Neural progenitor cell (in vitro differentiated cells): ENCODE measurements around the gene CHST4. TPM values are rescaled to one million over a fixed set of nuclear protein-coding genes. Genes with fewer than 3 reads are reported as not detected.
"Not testable (repeated sequence)": the region's sequence is repeated elsewhere in the genome, so short reads cannot be mapped to it uniquely, and the experiment has no call there.

Source experiments
- DNase-seq: peaks from one replicate; pipeline ENCODE4 v3.0.0-alpha.2; 2016; ENCODE audit warnings: low spot score
- H2AFZ ChIP-seq: fragments of 200-600 bp; sonication (generic); replicated peaks from 2 replicates; pipeline ENCODE4 v1.6.1; 2016; ENCODE audit warnings: antibody characterized with exemption
- H3F3A ChIP-seq: fragments of 200-600 bp; sonication (generic); 2 replicates; pipeline ENCODE4 v1.6.1; 2016; ENCODE audit warnings: antibody characterized with exemption, low read depth
- H3K27ac ChIP-seq: fragments of 200-600 bp; sonication (generic); 2 replicates; pipeline ENCODE4 v1.5.1; 2016; ENCODE audit warnings: mild to moderate bottlenecking
- H3K27me3 ChIP-seq: fragments of 200-600 bp; sonication (generic); 2 replicates; pipeline ENCODE4 v1.6.1; 2016; ENCODE audit warnings: mild to moderate bottlenecking, moderate library complexity
- H3K36me3 ChIP-seq: fragments of 200-600 bp; sonication (generic); 2 replicates; pipeline ENCODE4 v1.5.1; 2016
- H3K4me1 ChIP-seq: fragments of 200-600 bp; sonication (generic); 2 replicates; pipeline ENCODE4 v1.6.1; 2016; ENCODE audit warnings: mixed run types
- H3K4me2 ChIP-seq: fragments of 200-600 bp; sonication (generic); 2 replicates; pipeline ENCODE4 v1.6.1; 2016
- H3K4me3 ChIP-seq: fragments of 200-600 bp; sonication (generic); 2 replicates; pipeline ENCODE4 v1.5.1; 2016
- H3K79me2 ChIP-seq: fragments of 200-600 bp; sonication (generic); 2 replicates; pipeline ENCODE4 v1.6.1; 2016; ENCODE audit warnings: low read depth
- H3K9ac ChIP-seq: fragments of 200-600 bp; sonication (generic); 2 replicates; pipeline ENCODE4 v1.6.1; 2016
- H3K9me3 ChIP-seq: fragments of 200-600 bp; sonication (generic); 2 replicates; pipeline ENCODE4 v1.5.1; 2016; ENCODE audit warnings: low read depth
- H4K20me1 ChIP-seq: fragments of 200-600 bp; sonication (generic); 2 replicates; pipeline ENCODE4 v1.6.1; 2016; ENCODE audit warnings: low read depth
- H3K27ac Mint-ChIP-seq: 3 replicates; pipeline ENCODE4 v1.8.0; 2021; ENCODE audit warnings: mixed read lengths
- H3K27me3 Mint-ChIP-seq: 2 replicates; pipeline ENCODE4 v1.8.0; 2022; ENCODE audit warnings: low read depth, mild to moderate bottlenecking, inconsistent platforms, moderate library complexity, mixed read lengths; ENCODE audit not compliant: insufficient read depth
- H3K36me3 Mint-ChIP-seq: 3 replicates; pipeline ENCODE4 v1.8.0; 2021; ENCODE audit warnings: mixed read lengths
- H3K4me1 Mint-ChIP-seq: 3 replicates; pipeline ENCODE4 v1.8.0; 2021; ENCODE audit warnings: mixed read lengths
- H3K4me3 Mint-ChIP-seq: 3 replicates; pipeline ENCODE4 v1.8.0; 2021; ENCODE audit warnings: mild to moderate bottlenecking, moderate library complexity, mixed read lengths
- H3K9me3 Mint-ChIP-seq: 3 replicates; pipeline ENCODE4 v1.8.0; 2020; ENCODE audit warnings: mixed read lengths
- EZH2 ChIP-seq: fragments of 200-600 bp; sonication (generic); IDR thresholded peaks from 2 replicates; pipeline ENCODE4 v1.6.1; 2017; ENCODE audit warnings: antibody characterized with exemption, mild to moderate bottlenecking, moderate library complexity
- EZH2phosphoT487 ChIP-seq: fragments of 200-600 bp; sonication (generic); IDR thresholded peaks from 2 replicates; pipeline ENCODE4 v1.6.1; 2017; ENCODE audit warnings: antibody characterized with exemption
- total RNA-seq: library from RNA; depleted of rRNA; stranded (reverse); fragments of >200 nt; gene quantifications from 2 replicates; pipeline ENCODE4 v1.2.3, GENCODE V29; 2015; ENCODE audit warnings: low replicate concordance
- TF ChIP-seq, protein P1 (sequence below): fragments of 200-600 bp; sonication (generic); IDR thresholded peaks from 2 replicates; pipeline ENCODE4 v1.5.1; 2017; ENCODE audit warnings: antibody characterized with exemption, mild to moderate bottlenecking

The CHST4 gene
- total RNA-seq, 1 donor from 2014 or later: not detected

DNA sequence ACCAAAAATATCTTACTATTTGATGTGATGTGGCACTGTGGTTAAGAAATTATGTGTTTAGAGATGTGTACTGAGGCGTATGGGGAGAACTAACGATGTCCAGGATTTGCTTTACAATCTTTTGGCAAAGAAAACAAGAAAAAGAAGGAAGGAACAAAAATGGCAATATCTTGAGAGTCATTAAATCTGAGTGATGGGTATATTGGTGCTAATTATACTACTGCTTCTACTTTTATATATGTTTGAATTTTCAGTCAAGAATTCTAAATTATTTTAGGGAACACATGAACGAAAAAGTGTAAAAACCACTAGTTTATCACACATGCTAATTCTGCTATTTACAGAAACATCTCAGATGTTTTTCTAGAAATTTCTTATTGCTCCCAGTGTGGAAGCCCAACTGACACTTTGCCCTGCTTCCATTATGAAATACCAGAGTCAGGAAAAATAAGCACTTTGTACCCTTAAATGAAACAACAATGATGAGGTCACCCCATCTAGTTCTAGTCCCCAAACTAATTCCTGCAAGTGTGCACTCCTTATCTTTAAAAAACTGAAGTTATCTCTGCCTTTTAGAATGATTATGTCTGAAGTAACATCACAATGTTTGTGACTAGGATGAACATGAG lies 31.8 kb downstream of the CHST4 start:
- H3K27me3 ChIP-seq: peaks cover 16% of the 10 kb centered on the region
- H3K4me3 ChIP-seq: no peak overlapping the region
- Mint-ChIP-seq H3K27me3 (peaks cover 2% of the 10 kb centered on the region), H3K4me3 (no peak overlapping the region), H3K9me3 (peaks cover 15% of the 10 kb centered on the region), H3K27ac (no peak overlapping the region), H3K36me3 (peaks cover 4% of the 10 kb centered on the region), H3K4me1 (no peaks in the 10 kb centered on the region)
- no peak overlapping the region for H3K9ac ChIP-seq
- no peak overlapping the region for H3K4me2 ChIP-seq
- H3K79me2 ChIP-seq: no peaks in the 10 kb centered on the region
- no peaks in the 10 kb centered on the region for H3K9me3 ChIP-seq
- no peak for DNase-seq
- no peak for TF ChIP-seq EZH2phosphoT487
- TF ChIP-seq EZH2: no peak
- TF ChIP-seq, protein P1, sequence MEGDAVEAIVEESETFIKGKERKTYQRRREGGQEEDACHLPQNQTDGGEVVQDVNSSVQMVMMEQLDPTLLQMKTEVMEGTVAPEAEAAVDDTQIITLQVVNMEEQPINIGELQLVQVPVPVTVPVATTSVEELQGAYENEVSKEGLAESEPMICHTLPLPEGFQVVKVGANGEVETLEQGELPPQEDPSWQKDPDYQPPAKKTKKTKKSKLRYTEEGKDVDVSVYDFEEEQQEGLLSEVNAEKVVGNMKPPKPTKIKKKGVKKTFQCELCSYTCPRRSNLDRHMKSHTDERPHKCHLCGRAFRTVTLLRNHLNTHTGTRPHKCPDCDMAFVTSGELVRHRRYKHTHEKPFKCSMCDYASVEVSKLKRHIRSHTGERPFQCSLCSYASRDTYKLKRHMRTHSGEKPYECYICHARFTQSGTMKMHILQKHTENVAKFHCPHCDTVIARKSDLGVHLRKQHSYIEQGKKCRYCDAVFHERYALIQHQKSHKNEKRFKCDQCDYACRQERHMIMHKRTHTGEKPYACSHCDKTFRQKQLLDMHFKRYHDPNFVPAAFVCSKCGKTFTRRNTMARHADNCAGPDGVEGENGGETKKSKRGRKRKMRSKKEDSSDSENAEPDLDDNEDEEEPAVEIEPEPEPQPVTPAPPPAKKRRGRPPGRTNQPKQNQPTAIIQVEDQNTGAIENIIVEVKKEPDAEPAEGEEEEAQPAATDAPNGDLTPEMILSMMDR: no peak
- H3K4me1 ChIP-seq: no peaks in the 10 kb centered on the region
- H2AFZ ChIP-seq: no peak overlapping the region
- H4K20me1 ChIP-seq: no peaks in the 10 kb centered on the region
- H3K27ac ChIP-seq: no peak overlapping the region
- no peaks in the 10 kb centered on the region for H3F3A ChIP-seq
- H3K36me3 ChIP-seq: no peaks in the 10 kb centered on the region

DNA sequence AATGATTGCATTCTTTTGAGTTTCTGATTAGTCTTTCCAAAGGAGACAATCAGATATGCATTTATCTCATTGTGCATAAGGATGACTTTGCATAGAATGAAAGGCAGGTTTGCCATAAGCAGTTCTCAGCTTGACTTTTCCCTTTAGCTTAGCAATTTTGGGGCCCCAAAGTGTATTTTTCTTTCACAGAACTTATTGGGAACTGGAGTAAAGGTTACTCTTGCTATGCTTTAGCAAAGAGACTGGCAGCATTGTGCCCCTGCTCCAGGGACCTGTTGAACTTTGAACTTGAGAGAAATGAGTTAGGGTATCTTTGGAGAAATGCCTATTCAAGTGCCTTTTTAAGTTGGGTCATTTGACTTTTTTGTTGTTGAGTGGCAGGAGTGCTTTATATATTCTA lies 33.6 kb downstream of the CHST4 start:
- no peak overlapping the region for H3K27ac ChIP-seq
- peaks cover 4% of the 10 kb centered on the region for H3K36me3 Mint-ChIP-seq
- peaks cover 5% of the 10 kb centered on the region for H3F3A ChIP-seq
- no peaks in the 10 kb centered on the region for H3K9me3 ChIP-seq
- peaks cover 5% of the 10 kb centered on the region for H3K27me3 Mint-ChIP-seq
- H3K9ac ChIP-seq: no peak overlapping the region
- H3K79me2 ChIP-seq: no peaks in the 10 kb centered on the region
- peaks cover 16% of the 10 kb centered on the region for H3K27me3 ChIP-seq
- no peak overlapping the region for H3K27ac Mint-ChIP-seq
- no peak overlapping the region for H3K4me2 ChIP-seq
- H3K4me3 ChIP-seq: no peak overlapping the region
- H4K20me1 ChIP-seq: no peaks in the 10 kb centered on the region
- H3K36me3 ChIP-seq: no peaks in the 10 kb centered on the region
- H2AFZ ChIP-seq: no peak overlapping the region
- TF ChIP-seq, protein P1: no peak
- TF ChIP-seq EZH2phosphoT487 (no peak), EZH2 (no peak)
- peaks cover 5% of the 10 kb centered on the region for H3K4me1 ChIP-seq
- no peak for DNase-seq
- peaks cover 17% of the 10 kb centered on the region for H3K9me3 Mint-ChIP-seq
- H3K4me3 Mint-ChIP-seq: no peak overlapping the region
- H3K4me1 Mint-ChIP-seq: peaks cover 5% of the 10 kb centered on the region

DNA sequence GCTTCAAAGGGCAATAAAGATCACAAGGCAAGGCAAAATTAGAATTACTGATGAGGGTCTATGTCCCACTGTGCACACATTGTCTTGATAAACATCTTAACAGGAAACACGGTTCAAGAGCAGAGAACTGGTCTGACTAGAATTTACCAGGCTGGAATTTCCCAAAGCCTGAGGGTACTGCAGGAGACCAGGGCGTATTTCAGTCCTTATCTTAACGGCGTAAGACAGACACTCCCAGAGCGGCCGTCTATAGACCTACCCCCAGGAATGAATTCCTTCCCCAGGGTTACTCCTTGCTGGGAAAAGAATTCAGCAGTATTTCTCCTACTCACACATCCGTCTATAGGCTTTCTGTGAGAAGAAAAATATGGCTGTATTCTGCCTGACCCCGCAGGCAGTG lies 35.7 kb downstream of the CHST4 start:
- H4K20me1 ChIP-seq, H3K9me3 ChIP-seq, H3K79me2 ChIP-seq, H3K27ac ChIP-seq, H3K4me3 Mint-ChIP-seq, DNase-seq, H2AFZ ChIP-seq, H3K9ac ChIP-seq, H3K4me3 ChIP-seq, H3K36me3 ChIP-seq, H3K4me1 Mint-ChIP-seq, H3K4me2 ChIP-seq, H3K4me1 ChIP-seq, H3K27ac Mint-ChIP-seq, H3K36me3 Mint-ChIP-seq, H3K27me3 Mint-ChIP-seq, H3F3A ChIP-seq: not testable (repeated sequence)
- H3K9me3 Mint-ChIP-seq: peaks cover 17% of the 10 kb centered on the region
- peaks cover 16% of the 10 kb centered on the region for H3K27me3 ChIP-seq

DNA sequence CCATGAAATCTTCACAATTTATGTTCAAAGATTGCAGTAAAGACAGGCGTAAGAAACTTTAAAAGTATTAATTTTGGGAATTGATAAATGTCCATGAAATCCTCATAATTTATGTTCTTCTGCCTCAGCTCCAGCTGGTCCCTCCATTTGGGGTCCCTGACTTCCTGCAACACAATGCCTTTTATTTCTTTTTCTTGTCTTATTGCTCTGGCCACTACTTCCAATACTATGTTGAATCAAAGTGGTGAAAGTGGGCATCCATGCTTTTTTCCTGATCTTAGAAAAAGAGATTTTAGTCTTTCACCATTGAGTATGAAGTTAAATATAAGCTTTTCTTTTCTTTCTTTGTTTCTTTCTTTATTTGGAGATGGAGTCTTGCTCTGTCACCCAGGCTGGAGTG lies 36.3 kb downstream of the CHST4 start:
- Histone ChIP-seq H3K4me1 (peaks cover 5% of the 10 kb centered on the region), H3K27ac (no peak overlapping the region), H3K4me2 (no peak overlapping the region), H3F3A (peaks cover 5% of the 10 kb centered on the region), H3K4me3 (no peak overlapping the region), H2AFZ (no peak overlapping the region), H4K20me1 (no peaks in the 10 kb centered on the region), H3K79me2 (no peaks in the 10 kb centered on the region), H3K27me3 (peaks cover 15% of the 10 kb centered on the region), H3K9me3 (no peaks in the 10 kb centered on the region), H3K9ac (no peak overlapping the region), H3K36me3 (no peaks in the 10 kb centered on the region)
- Mint-ChIP-seq H3K4me3 (no peak overlapping the region), H3K4me1 (peaks cover 9% of the 10 kb centered on the region), H3K9me3 (peaks cover 17% of the 10 kb centered on the region), H3K27me3 (peaks cover 3% of the 10 kb centered on the region), H3K27ac (no peak overlapping the region), H3K36me3 (peaks cover 2% of the 10 kb centered on the region)
- TF ChIP-seq EZH2 (no peak), EZH2phosphoT487 (no peak)
- TF ChIP-seq, protein P1: no peak
- DNase-seq: no peak
